Hypothalamus (tissue), 51 donors: ENCODE results near the gene APBA2.

Experiments
- DNase-seq, 51 donors: peaks; one replicate each; lab custom pipeline; 2025; lab: John Stamatoyannopoulos, UW

APBA2 gene

GRCh38 chr15:29109762-29110161 lies 224.0 kb downstream of the APBA2 start:
- no peak for DNase-seq

- no peak for DNase-seq
Observed at GRCh38 chr15:29110176-29110575, 224.4 kb downstream of the APBA2 start.

- no peak for DNase-seq
Observed at GRCh38 chr15:29110733-29111132, 225.0 kb downstream of the APBA2 start.

GRCh38 chr15:29111705-29112281 lies 226.0 kb downstream of the APBA2 start:
- no peak for DNase-seq

- DNase-seq: no peak
Observed at GRCh38 chr15:29113336-29114220, 227.8 kb downstream of the APBA2 start.

GRCh38 chr15:29114221-29115092 lies 228.7 kb downstream of the APBA2 start:
- DNase-seq: peak in 12 of 51 donors; percentile 12 to 45 (median 37)

- DNase-seq: peak in 14 of 51 donors; percentile 15 to 52 (median 34)
Observed at GRCh38 chr15:29115093-29115991, 229.6 kb downstream of the APBA2 start.

- DNase-seq: no peak
Observed at GRCh38 chr15:29116970-29117700, 231.4 kb downstream of the APBA2 start.

- no peak for DNase-seq
Observed at GRCh38 chr15:29117778-29118177, 232.0 kb downstream of the APBA2 start.

- DNase-seq: no peak
Observed at GRCh38 chr15:29119847-29120246, 234.1 kb downstream of the APBA2 start.

GRCh38 chr15:29120593-29121368 lies 235.0 kb downstream of the APBA2 start:
- DNase-seq: no peak

GRCh38 chr15:29121369-29121656 lies 235.5 kb downstream of the APBA2 start:
- no peak for DNase-seq

- no peak for DNase-seq
Observed at GRCh38 chr15:29121907-29122306, 236.1 kb downstream of the APBA2 start.

GRCh38 chr15:29122506-29122905 lies 236.7 kb downstream of the APBA2 start:
- DNase-seq: no peak

- DNase-seq: no peak
Observed at GRCh38 chr15:29123171-29123570, 237.4 kb downstream of the APBA2 start.

- no peak for DNase-seq
Observed at GRCh38 chr15:29123991-29124390, 238.2 kb downstream of the APBA2 start.

GRCh38 chr15:29124581-29125381 lies 239.0 kb downstream of the APBA2 start:
- DNase-seq: no peak
